ES-I3 (cell line): Measurements from ENCODE around the gene ZNF768.
"Not testable (repeated sequence)": the region's sequence is repeated elsewhere in the genome, so short reads cannot be mapped to it uniquely, and the experiment has no call there.

ENCODE experiments used
- H3K36me3 ChIP-seq: 2 replicates; pipeline ENCODE4 v1.6.1; 2013; ENCODE audit warnings: mild to moderate bottlenecking, low read length, control low read depth, moderate library complexity; ENCODE audit not compliant: insufficient read depth
- H3K4me1 ChIP-seq: 2 replicates; pipeline ENCODE4 v1.6.1; 2013; ENCODE audit warnings: mild to moderate bottlenecking, control low read depth, low read length; ENCODE audit not compliant: insufficient read depth
- H3K9ac ChIP-seq: 2 replicates; pipeline ENCODE4 v1.6.1; 2013; ENCODE audit warnings: low read depth, mild to moderate bottlenecking, low read length, moderate library complexity
- H3K9me3 ChIP-seq: 2 replicates; pipeline ENCODE4 v1.6.1; 2013; ENCODE audit warnings: mild to moderate bottlenecking, low read length, moderate library complexity; ENCODE audit not compliant: control insufficient read depth, insufficient read depth

Gene ZNF768

GRCh38 chr16:30488764-30489605 lies 37.4 kb downstream of the ZNF768 start:
- Histone ChIP-seq H3K9me3 (no peaks in the 10 kb centered on the region), H3K9ac (no peak overlapping the region), H3K36me3 (no peaks in the 10 kb centered on the region), H3K4me1 (peaks cover 13% of the 10 kb centered on the region; the same call in 1 of the 2 replicates)

GRCh38 chr16:30485818-30486436 lies 40.4 kb downstream of the ZNF768 start:
- no peak overlapping the region for H3K9ac ChIP-seq
- no peaks in the 10 kb centered on the region for H3K9me3 ChIP-seq
- H3K4me1 ChIP-seq, result peaks cover 8% of the 10 kb centered on the region; the same call in 1 of the 2 replicates
- H3K36me3 ChIP-seq, result no peaks in the 10 kb centered on the region

GRCh38 chr16:30484887-30485286 lies 41.5 kb downstream of the ZNF768 start:
- Histone ChIP-seq H3K9me3 (no peaks in the 10 kb centered on the region), H3K9ac (no peak overlapping the region), H3K36me3 (no peaks in the 10 kb centered on the region), H3K4me1 (peaks cover 5% of the 10 kb centered on the region; the same call in 1 of the 2 replicates)

GRCh38 chr16:30482366-30482765 lies 44.0 kb downstream of the ZNF768 start:
- H3K36me3 ChIP-seq, result no peaks in the 10 kb centered on the region

GRCh38 chr16:30481381-30481780 lies 45.0 kb downstream of the ZNF768 start:
- Histone ChIP-seq H3K36me3 (no peaks in the 10 kb centered on the region), H3K9me3 (no peaks in the 10 kb centered on the region), H3K4me1 (no peaks in the 10 kb centered on the region), H3K9ac (no peak overlapping the region)

More at GRCh38 chr16:30482366-30482765, 44.0 kb downstream of the ZNF768 start:
- Histone ChIP-seq H3K4me1 (no peaks in the 10 kb centered on the region), H3K9ac (no peak overlapping the region), H3K9me3 (no peaks in the 10 kb centered on the region)

- Histone ChIP-seq H3K4me1 (no peaks in the 10 kb centered on the region), H3K9ac (no peak overlapping the region), H3K9me3 (no peaks in the 10 kb centered on the region), H3K36me3 (no peaks in the 10 kb centered on the region)
These were observed 47.4 kb downstream of the ZNF768 start for GRCh38 chr16:30478766-30479478.

- not testable (repeated sequence) for H3K9ac ChIP-seq, H3K36me3 ChIP-seq, H3K4me1 ChIP-seq, H3K9me3 ChIP-seq
These were observed 48.6 kb downstream of the ZNF768 start for GRCh38 chr16:30477773-30478172.

GRCh38 chr16:30476991-30477390 lies 49.4 kb downstream of the ZNF768 start:
- no peaks in the 10 kb centered on the region for H3K36me3 ChIP-seq
- no peak overlapping the region for H3K9ac ChIP-seq
- H3K9me3 ChIP-seq, result no peaks in the 10 kb centered on the region
- no peaks in the 10 kb centered on the region for H3K4me1 ChIP-seq

GRCh38 chr16:30474684-30475083 lies 51.7 kb downstream of the ZNF768 start:
- H3K9ac ChIP-seq, result no peak overlapping the region
- H3K4me1 ChIP-seq, result no peaks in the 10 kb centered on the region
- H3K36me3 ChIP-seq, result no peaks in the 10 kb centered on the region
- H3K9me3 ChIP-seq, result no peaks in the 10 kb centered on the region

- H3K9ac ChIP-seq, result no peak overlapping the region
- H3K9me3 ChIP-seq, result no peaks in the 10 kb centered on the region
- no peaks in the 10 kb centered on the region for H3K4me1 ChIP-seq
- H3K36me3 ChIP-seq, result no peaks in the 10 kb centered on the region
These were observed 52.3 kb downstream of the ZNF768 start for GRCh38 chr16:30474074-30474452.
